Body of pancreas (tissue), 4 donors: Measurements from ENCODE around the gene DYDC2.

Experiments
- CTCF ChIP-seq, 7 experiments: fragments of 450-650 bp in 4 of 7; fragments of 200-600 bp in 3 of 7; sonication (generic) in 3 of 7; IDR thresholded peaks; one replicate each; pipeline ENCODE4 v1.5.1; 2016 to 2019; ENCODE audit warnings: antibody characterized with exemption in 7 of 7
- POLR2A ChIP-seq, 3 donors: fragments of 450-650 bp; IDR thresholded peaks; one replicate each; pipeline ENCODE4 v1.6.1; 2016; ENCODE audit warnings: antibody characterized with exemption in 3 of 3, mild to moderate bottlenecking in 2 of 3

GRCh38 chr10:80379701-80380100 is 23.1 kb downstream of the DYDC2 start:
- TF ChIP-seq CTCF (IDR thresholded peaks at IDR 0.05) (no peak), POLR2A (IDR thresholded peaks at IDR 0.05) (no peak)
